IPS DF 6.9 (cell line): Measurements from ENCODE around the gene MRPL12.

ENCODE experiments used
- DNase-seq: peaks from one replicate; pipeline ENCODE4 v3.0.0-alpha.2; 2013; ENCODE audit warnings: low read depth, low spot score
- H3K27ac ChIP-seq: one replicate; pipeline ENCODE4 v1.5.1; 2013; ENCODE audit warnings: low read length, control low read depth
- H3K27me3 ChIP-seq: 2 replicates; pipeline ENCODE4 v1.6.1; 2013; ENCODE audit warnings: mild to moderate bottlenecking, low read length; ENCODE audit not compliant: control insufficient read depth, insufficient read depth
- H3K36me3 ChIP-seq: 2 replicates; pipeline ENCODE4 v1.6.1; 2013; ENCODE audit warnings: low read length; ENCODE audit not compliant: control insufficient read depth, insufficient read depth
- H3K4me1 ChIP-seq: 2 replicates; pipeline ENCODE4 v1.6.1; 2013; ENCODE audit warnings: low read length; ENCODE audit not compliant: control insufficient read depth, insufficient read depth
- H3K4me3 ChIP-seq: 2 replicates; pipeline ENCODE4 v1.5.1; 2013; ENCODE audit warnings: mild to moderate bottlenecking, low read length
- H3K9me3 ChIP-seq: 2 replicates; pipeline ENCODE4 v1.6.1; 2013; ENCODE audit warnings: low read length, inconsistent platforms; ENCODE audit not compliant: control insufficient read depth, insufficient read depth
- WGBS: extraction: QIAGEN DNeasy Blood & Tissue Kit; methylation state at CpG from one replicate; pipeline ENCODE4 v1.1.7; 2013; ENCODE audit warnings: mixed read lengths, missing lambda C conversion rate; ENCODE audit not compliant: insufficient read length, insufficient coverage; 5-methylcytosine and 5-hydroxymethylcytosine counted together

MRPL12 gene

DNA sequence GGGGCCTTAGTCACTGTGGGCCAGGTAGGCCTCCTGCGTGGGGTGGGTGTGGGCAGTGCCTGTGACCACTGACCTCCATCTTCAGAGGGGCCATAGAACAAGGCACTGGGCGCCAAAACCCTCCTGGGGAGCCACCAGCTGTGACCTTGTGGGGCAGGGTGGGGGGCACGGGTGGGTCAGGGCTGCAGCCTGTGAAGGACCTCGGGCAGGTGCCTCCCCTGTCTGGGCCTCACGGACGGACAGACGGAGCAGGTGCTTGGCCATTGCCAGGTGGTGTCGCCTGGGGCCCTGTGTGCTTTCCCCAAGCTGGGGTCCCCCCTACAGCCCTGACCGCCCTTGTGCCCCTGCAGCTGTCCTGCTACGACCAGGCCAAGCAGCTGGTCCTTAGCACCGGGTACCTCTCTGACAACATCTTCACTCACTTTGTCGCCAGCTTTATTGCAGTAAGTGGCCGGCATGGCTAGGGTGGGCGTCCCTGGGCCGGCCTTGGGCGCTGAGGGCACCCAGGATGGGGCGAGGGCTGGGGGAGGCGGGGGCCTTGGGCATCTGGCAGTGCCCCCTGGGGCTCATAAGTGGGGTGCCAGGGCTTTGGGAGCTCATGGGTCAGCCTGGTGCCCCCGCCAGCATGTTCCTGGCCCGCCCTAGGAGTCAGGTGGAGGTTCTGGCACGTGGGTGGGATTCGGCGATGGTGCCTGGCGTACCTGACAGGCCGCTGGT is 14.0 kb downstream of the MRPL12 start:
- Histone ChIP-seq H3K4me1 (peaks cover 6% of the 10 kb centered on the region; the same call in 1 of the 2 replicates), H3K27ac (no peak overlapping the region), H3K27me3 (no peaks in the 10 kb centered on the region), H3K9me3 (no peaks in the 10 kb centered on the region), H3K36me3 (peaks cover 27% of the 10 kb centered on the region), H3K4me3 (no peak overlapping the region)
- WGBS = no CpG with 5 or more reads among the region's 25 CpGs
- no peak for DNase-seq

DNA sequence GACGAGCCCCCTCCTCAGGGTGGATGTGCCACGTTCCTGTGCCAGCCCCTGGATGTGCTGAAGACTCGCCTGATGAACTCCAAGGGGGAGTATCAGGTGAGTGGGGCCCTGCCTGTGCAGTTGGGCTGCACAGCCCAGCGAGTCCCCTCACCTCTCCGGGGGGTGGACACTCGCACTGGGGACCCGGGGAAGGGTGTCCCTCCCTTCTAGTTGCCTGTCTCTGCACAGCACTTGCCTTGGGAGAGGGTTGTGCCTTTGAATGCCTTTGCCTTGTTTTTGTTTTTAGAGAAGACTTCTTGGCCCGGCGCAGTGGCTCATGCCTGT is 14.6 kb downstream of the MRPL12 start:
- no peak for DNase-seq
- H3K9me3 ChIP-seq = no peaks in the 10 kb centered on the region
- peaks cover 27% of the 10 kb centered on the region for H3K36me3 ChIP-seq
- no peak overlapping the region for H3K4me3 ChIP-seq
- WGBS = no CpG with 5 or more reads among the region's 9 CpGs
- peaks cover 8% of the 10 kb centered on the region; the same call in 1 of the 2 replicates for H3K4me1 ChIP-seq
- no peaks in the 10 kb centered on the region for H3K27me3 ChIP-seq
- H3K27ac ChIP-seq = no peak overlapping the region

DNA sequence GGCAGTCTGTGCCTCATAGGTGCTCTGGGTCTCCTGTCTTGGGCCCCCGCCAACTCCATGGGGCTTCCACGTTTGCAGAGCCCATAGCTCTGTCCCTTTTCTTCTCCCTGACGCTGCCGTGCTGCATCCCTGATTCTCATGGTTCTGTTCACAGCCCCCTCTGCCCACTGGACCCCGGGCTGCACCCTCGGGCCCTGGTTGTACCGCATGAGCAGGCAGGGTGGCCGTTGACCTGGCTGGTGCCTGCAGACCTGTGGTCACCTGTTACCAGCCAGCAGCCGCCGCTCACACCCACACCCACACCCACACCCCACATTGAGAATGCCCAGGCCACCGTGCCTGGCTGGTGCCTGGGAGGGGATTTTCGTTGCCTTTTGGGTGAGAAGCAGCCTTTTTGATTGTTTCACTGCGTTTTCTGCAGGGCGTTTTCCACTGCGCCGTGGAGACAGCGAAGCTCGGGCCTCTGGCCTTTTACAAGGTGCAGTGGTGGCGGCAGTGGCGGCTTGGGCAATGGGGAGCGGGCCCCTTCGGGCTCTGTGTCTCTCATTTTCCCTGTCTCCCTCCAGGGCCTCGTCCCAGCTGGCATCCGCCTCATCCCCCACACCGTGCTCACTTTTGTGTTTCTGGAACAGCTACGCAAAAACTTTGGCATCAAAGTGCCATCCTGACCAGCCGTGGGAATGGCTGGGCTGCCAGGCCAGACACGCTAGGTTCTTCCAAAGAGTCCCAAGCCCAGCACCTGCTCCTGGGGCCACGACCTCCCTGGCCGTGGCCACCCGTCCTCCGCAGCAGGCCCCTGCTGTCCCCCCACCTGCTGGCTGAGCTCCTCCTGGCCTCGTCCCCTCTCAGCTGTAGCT is 16.5 kb downstream of the MRPL12 start:
- no peaks in the 10 kb centered on the region for H3K9me3 ChIP-seq
- no peak overlapping the region for H3K4me3 ChIP-seq
- WGBS = no CpG with 5 or more reads among the region's 33 CpGs
- peaks cover 26% of the 10 kb centered on the region for H3K36me3 ChIP-seq
- no peak for DNase-seq
- H3K4me1 ChIP-seq = peaks cover 4% of the 10 kb centered on the region; the same call in 1 of the 2 replicates
- no peaks in the 10 kb centered on the region for H3K27me3 ChIP-seq
- no peak overlapping the region for H3K27ac ChIP-seq

DNA sequence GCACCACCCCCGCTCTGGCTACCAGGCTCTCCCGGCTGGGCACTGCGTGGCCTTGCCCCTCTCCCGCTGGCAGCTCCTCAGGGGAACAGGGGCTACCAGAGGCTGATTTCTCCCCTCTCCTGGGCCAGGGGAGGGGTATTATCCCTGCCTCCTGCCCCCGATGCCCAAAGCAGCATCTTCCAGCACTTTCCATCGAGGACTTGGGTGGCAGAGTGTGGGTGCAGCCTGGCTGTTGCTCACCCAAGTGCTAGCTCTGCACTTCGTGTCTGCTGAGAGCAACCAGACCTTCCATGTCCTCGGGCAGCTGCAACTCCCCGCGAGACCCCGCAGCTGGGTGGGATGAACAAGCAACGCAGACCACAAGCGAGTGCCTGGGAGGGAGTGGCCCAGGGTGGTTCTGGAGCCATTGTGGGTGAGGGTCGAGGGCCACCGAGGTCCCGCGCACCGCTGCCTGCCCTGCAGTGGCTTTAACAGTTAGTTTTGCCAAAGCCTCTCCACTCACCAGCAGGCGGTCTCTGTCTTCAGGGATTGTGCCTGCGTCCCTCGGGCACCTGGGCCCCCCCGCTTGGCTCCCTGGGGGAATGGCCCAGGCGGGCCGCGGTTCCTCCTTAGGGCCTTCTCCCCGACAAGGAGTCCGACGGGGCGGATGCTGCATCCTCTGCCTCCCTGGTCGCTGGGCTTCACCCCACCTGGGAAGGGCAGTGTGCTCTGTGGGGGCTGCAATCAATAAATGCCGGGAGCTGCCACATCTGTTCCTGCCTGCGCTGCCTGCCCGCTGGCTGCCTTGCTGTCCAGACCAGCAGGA is 17.3 kb downstream of the MRPL12 start:
- Histone ChIP-seq H3K27me3 (no peaks in the 10 kb centered on the region), H3K27ac (no peak overlapping the region), H3K4me3 (no peak overlapping the region), H3K36me3 (peaks cover 19% of the 10 kb centered on the region), H3K9me3 (no peaks in the 10 kb centered on the region), H3K4me1 (peaks cover 2% of the 10 kb centered on the region; the same call in 1 of the 2 replicates)
- no CpG with 5 or more reads among the region's 33 CpGs for WGBS
- DNase-seq = no peak

DNA sequence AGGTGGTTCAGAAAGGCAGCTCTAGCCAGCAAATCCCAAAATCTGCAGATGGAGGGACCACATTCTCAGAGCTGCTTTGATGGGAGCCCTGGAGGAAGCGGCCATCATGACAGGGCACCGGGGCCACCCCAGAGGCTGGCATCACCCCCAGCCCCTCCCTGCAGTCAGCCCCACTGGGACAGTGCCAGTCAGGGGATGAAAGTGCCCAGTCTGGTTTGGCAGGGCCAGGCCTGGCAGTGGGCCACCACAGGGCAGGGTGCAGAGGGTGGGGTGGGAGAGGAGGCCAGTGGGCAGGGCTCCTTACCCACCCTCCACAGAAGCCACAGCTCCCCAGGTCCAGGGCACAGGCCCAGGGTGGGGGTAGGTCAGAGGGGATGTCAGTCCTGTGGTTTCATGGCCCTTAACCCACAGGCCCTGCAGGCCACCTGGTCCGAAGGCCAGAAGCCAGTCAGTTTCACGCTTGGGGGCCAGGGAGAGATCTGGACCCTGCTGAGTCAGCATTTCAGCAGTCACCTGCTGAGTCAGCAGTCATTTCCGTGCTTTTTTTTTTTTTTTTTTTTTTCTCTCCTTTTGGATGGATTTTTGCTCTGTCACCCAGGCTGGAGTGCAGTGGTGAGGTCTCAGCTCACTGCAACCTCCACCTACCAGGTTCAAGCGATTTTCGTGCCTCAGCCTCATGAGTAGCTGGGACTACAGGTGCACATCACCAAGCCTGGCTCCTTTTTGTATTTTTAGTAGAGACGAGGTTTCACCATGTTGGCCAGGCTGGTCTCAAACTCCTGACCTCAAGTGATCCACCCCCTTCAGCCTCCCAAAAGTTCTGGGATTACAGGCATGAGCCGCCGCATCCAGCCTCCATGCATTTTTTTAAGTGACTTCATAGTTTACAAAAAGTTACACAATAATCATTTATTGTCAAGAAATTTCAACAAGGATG is 19.3 kb downstream of the MRPL12 start:
- peaks cover 2% of the 10 kb centered on the region; the same call in 1 of the 2 replicates for H3K4me1 ChIP-seq
- H3K27me3 ChIP-seq = no peaks in the 10 kb centered on the region
- WGBS = no CpG with 5 or more reads among the region's 10 CpGs
- no peak overlapping the region; the same call in 1 of the 2 replicates for H3K4me3 ChIP-seq
- H3K36me3 ChIP-seq = peaks cover 8% of the 10 kb centered on the region
- no peaks in the 10 kb centered on the region for H3K9me3 ChIP-seq
- no peak for DNase-seq
- H3K27ac ChIP-seq = no peak overlapping the region

DNA sequence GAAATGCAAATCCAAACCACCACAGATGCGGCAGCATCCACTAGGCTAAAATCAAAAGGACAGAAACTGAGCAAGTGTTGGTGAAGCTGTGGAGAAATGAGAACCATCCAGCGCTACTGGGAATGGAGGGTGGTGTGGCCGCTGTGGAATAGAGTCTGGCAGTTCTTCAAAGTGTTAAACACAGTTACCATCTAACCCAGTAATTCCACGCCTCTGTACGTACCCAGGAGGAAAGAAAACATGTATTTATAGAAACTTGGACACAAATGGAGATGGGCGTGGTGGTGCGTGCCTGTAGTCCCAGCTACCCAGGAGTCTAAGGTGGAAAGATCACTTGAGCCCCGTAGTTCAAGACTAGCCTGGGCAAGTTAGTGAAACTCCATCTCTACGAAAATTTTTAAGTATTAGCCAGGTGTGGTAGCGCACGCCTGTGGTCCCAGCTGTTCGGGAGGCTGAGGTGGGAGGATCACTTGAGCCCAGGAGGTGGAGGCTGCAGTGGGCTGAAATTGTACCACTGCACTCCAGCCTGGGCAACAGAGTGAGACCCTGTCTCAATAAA is 20.6 kb downstream of the MRPL12 start:
- Histone ChIP-seq H3K27ac (no peak overlapping the region), H3K9me3 (no peaks in the 10 kb centered on the region), H3K27me3 (no peaks in the 10 kb centered on the region), H3K4me1 (peaks cover 2% of the 10 kb centered on the region; the same call in 1 of the 2 replicates), H3K36me3 (peaks cover 4% of the 10 kb centered on the region; the same call in 1 of the 2 replicates), H3K4me3 (no peak overlapping the region)
- DNase-seq = no peak
- WGBS = no CpG with 5 or more reads among the region's 12 CpGs

DNA sequence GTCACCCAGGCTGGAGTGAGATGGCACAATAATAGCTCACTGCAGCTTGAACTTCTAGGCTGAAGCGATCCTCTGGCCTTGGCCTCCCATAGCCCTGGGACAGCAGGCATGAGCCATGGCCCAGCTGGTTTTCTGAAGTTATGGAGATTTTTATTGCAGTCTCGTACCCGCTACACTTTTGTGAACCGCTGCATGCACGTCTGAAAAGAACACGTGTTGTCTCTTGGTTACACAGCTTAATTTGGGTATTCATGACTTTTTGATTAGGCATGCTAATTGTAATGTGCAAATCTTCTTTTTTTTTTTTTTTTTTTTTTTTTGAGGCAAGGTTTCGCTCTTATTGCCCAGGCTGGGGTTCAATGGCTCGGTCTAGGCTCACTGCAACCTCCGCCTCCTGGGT is 22.3 kb downstream of the MRPL12 start:
- no peaks in the 10 kb centered on the region for H3K9me3 ChIP-seq
- no peak for DNase-seq
- H3K36me3 ChIP-seq = no peaks in the 10 kb centered on the region
- no peak overlapping the region for H3K27ac ChIP-seq
- 0 out of 2 replicates have a peak, but pooled peaks cover 2% of the 10 kb centered on the region for H3K4me1 ChIP-seq
- WGBS = no CpG with 5 or more reads among the region's 9 CpGs
- H3K4me3 ChIP-seq = no peak overlapping the region
- no peaks in the 10 kb centered on the region for H3K27me3 ChIP-seq

DNA sequence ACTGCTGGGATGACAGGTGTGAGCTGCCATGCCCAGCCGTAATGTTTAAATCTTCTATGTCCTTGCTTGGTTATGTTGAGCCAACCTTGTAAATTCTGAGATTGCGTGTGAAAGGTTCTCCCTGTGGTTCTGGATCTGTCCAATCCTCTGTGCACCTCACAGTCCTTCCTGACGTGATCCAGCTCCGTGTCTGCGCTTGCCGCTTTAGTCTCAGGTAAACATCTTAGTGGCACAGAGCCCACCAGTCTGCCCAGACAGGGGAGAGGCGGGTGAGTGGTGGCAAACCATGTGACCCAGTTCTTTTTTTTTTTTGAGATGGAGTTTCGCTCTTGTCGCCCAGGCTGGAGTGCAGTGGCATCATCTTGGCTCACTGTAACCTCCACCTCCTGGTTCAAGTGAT is 22.8 kb downstream of the MRPL12 start:
- no CpG with 5 or more reads among the region's 9 CpGs for WGBS
- no peaks in the 10 kb centered on the region for H3K9me3 ChIP-seq
- no peak for DNase-seq
- H3K36me3 ChIP-seq = no peaks in the 10 kb centered on the region
- H3K4me1 ChIP-seq = 0 out of 2 replicates have a peak, but pooled peaks cover 2% of the 10 kb centered on the region
- no peak overlapping the region for H3K27ac ChIP-seq
- H3K4me3 ChIP-seq = no peak overlapping the region
- H3K27me3 ChIP-seq = no peaks in the 10 kb centered on the region

DNA sequence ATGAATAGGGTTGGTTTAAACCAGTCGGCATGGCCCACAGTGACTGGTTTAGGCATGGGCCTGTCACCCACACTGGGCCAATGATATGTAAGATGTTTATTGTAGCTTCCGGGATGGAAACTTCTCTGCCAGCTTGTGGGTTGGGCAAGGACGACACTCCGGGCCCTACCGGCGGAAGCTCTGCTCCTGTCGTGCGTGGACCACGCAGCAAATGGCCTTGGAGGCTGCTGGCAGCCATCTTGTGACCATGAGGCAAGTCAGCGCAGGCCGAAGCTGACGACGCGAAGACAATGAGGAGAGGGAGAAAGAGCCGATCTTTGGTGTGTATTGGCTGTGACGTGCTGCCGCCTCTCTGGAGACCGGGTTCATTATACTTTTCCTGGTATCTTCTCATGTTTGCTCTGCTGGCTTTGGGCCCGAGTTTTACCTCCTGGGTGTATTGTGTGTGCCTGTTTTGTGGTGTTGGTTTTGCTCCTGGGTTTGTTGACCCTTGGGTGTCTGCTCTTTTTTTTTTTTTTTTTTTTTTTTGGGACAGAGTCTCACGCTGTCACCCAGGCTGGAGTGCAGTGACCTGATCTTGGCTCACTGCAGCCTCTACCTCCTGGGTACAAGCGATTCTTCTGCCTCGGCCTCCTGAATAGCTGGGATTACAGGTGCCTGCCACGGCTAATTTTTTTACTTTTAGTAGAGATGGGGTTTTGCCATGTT is 24.3 kb downstream of the MRPL12 start:
- WGBS = no CpG with 5 or more reads among the region's 23 CpGs
- no peak for DNase-seq
- Histone ChIP-seq H3K27me3 (no peaks in the 10 kb centered on the region), H3K27ac (no peak overlapping the region), H3K4me3 (no peak overlapping the region), H3K9me3 (no peaks in the 10 kb centered on the region), H3K4me1 (0 out of 2 replicates have a peak, but pooled peaks cover 1% of the 10 kb centered on the region), H3K36me3 (no peaks in the 10 kb centered on the region)
